H9 (cell line): ENCODE data around the gene KCNG2. TPM values are rescaled to one million over a fixed set of nuclear protein-coding genes. Genes with fewer than 3 reads are reported as not detected.

Experiments used
- DNase-seq: peaks from one replicate; pipeline ENCODE4 v3.0.0-alpha.2; 2017
- H2AFZ ChIP-seq: one replicate; pipeline ENCODE4 v1.6.1; 2013; ENCODE audit warnings: mild to moderate bottlenecking, low read length, control low read depth, moderate library complexity
- H2AK5ac ChIP-seq: 2 replicates; pipeline ENCODE4 v1.6.1; 2013; ENCODE audit warnings: low read length, control low read depth, mixed read lengths; ENCODE audit not compliant: insufficient read length
- H2BK120ac ChIP-seq: one replicate; pipeline ENCODE4 v1.6.1; 2013; ENCODE audit warnings: low read depth, mild to moderate bottlenecking, low read length, control low read depth, inconsistent platforms; ENCODE audit not compliant: poor library complexity, severe bottlenecking
- H2BK12ac ChIP-seq: 2 replicates; pipeline ENCODE4 v1.6.1; 2013; ENCODE audit warnings: low read length, control low read depth, mixed read lengths, low read depth; ENCODE audit not compliant: insufficient read length
- H2BK15ac ChIP-seq: 2 replicates; pipeline ENCODE4 v1.6.1; 2013; ENCODE audit warnings: low read depth, low read length, control low read depth
- H2BK20ac ChIP-seq: one replicate; pipeline ENCODE4 v1.6.1; 2013; ENCODE audit warnings: low read depth, mild to moderate bottlenecking, low read length, control low read depth, inconsistent platforms; ENCODE audit not compliant: poor library complexity, severe bottlenecking
- H2BK5ac ChIP-seq: 2 replicates; pipeline ENCODE4 v1.6.1; 2013; ENCODE audit warnings: low read length, control low read depth, mixed read lengths; ENCODE audit not compliant: insufficient read length
- H3K14ac ChIP-seq: 2 replicates; pipeline ENCODE4 v1.6.1; 2013; ENCODE audit warnings: low read length, control low read depth; ENCODE audit not compliant: insufficient read depth
- H3K18ac ChIP-seq: 2 replicates; pipeline ENCODE4 v1.6.1; 2013; ENCODE audit warnings: low read depth, mild to moderate bottlenecking, mixed read lengths, low read length, control low read depth; ENCODE audit not compliant: insufficient read length
- H3K23ac ChIP-seq: 2 replicates; pipeline ENCODE4 v1.6.1; 2013; ENCODE audit warnings: low read length, control low read depth, mixed read lengths, low read depth; ENCODE audit not compliant: insufficient read length
- H3K23me2 ChIP-seq: 2 replicates; pipeline ENCODE4 v1.6.1; 2013; ENCODE audit warnings: low read depth, mild to moderate bottlenecking, mixed read lengths, low read length, control low read depth; ENCODE audit not compliant: insufficient read length, poor library complexity, severe bottlenecking
- H3K27ac ChIP-seq: 2 replicates; pipeline ENCODE4 v1.5.1; 2013; ENCODE audit warnings: low read length, control low read depth, mixed read lengths, low read depth; ENCODE audit not compliant: insufficient read length
- H3K27me3 ChIP-seq: 2 replicates; pipeline ENCODE4 v1.6.1; 2013; ENCODE audit warnings: low read length, control low read depth, inconsistent platforms; ENCODE audit not compliant: insufficient read depth
- H3K4ac ChIP-seq: 2 replicates; pipeline ENCODE4 v1.6.1; 2013; ENCODE audit warnings: low read depth, mild to moderate bottlenecking, control low read depth, inconsistent platforms, low read length, moderate library complexity
- H3K4me1 ChIP-seq: 2 replicates; pipeline ENCODE4 v1.6.1; 2013; ENCODE audit warnings: low read length, control low read depth, inconsistent platforms; ENCODE audit not compliant: insufficient read depth
- H3K4me2 ChIP-seq: 2 replicates; pipeline ENCODE4 v1.6.1; 2013; ENCODE audit warnings: low read length, control low read depth, mixed read lengths; ENCODE audit not compliant: insufficient read length, insufficient read depth
- H3K56ac ChIP-seq: 2 replicates; pipeline ENCODE4 v1.6.1; 2013; ENCODE audit warnings: low read depth, mild to moderate bottlenecking, mixed read lengths, low read length, control low read depth; ENCODE audit not compliant: insufficient read length
- H3K79me1 ChIP-seq: 2 replicates; pipeline ENCODE4 v1.6.1; 2013; ENCODE audit warnings: low read depth, mild to moderate bottlenecking, moderate library complexity, low read length, control low read depth, inconsistent platforms; ENCODE audit not compliant: insufficient read depth, poor library complexity, severe bottlenecking
- H3K79me2 ChIP-seq: 2 replicates; pipeline ENCODE4 v1.6.1; 2013; ENCODE audit warnings: low read length, control low read depth, inconsistent platforms; ENCODE audit not compliant: insufficient read depth
- H3K9ac ChIP-seq: 2 replicates; pipeline ENCODE4 v1.6.1; 2013; ENCODE audit warnings: low read length, control low read depth, mixed read lengths; ENCODE audit not compliant: insufficient read length; ENCODE audit errors: extremely low read depth
- H3K9me3 ChIP-seq: one replicate; pipeline ENCODE4 v1.6.1; 2013; ENCODE audit warnings: low read depth, low read length, inconsistent platforms; ENCODE audit not compliant: control insufficient read depth
- H3T11ph ChIP-seq: one replicate; pipeline ENCODE4 v1.6.1; 2013; ENCODE audit warnings: mild to moderate bottlenecking, low read length, control low read depth, inconsistent platforms
- H4K20me1 ChIP-seq: one replicate; pipeline ENCODE4 v1.6.1; 2013; ENCODE audit not compliant: control insufficient read depth, insufficient read length, insufficient read depth
- H4K5ac ChIP-seq: 2 replicates; pipeline ENCODE4 v1.6.1; 2013; ENCODE audit warnings: low read depth, mild to moderate bottlenecking, mixed read lengths, low read length, control low read depth; ENCODE audit not compliant: insufficient read length
- H4K8ac ChIP-seq: replicated peaks from 2 replicates; pipeline ENCODE4 v1.6.1; 2013; ENCODE audit warnings: low read length, control low read depth, mixed read lengths, low read depth; ENCODE audit not compliant: insufficient read length
- H4K91ac ChIP-seq: 2 replicates; pipeline ENCODE4 v1.6.1; 2013; ENCODE audit warnings: low read depth, mild to moderate bottlenecking, moderate library complexity, mixed read lengths, low read length, control low read depth; ENCODE audit not compliant: insufficient read length
- H3K27ac Mint-ChIP-seq, 3 experiments: 2 replicates in 2 of 3; 3 replicates in 1 of 3; pipeline ENCODE4 v1.8.0; 2020 to 2021; ENCODE audit warnings: mixed read lengths in 3 of 3, mild to moderate bottlenecking in 1 of 3, moderate library complexity in 1 of 3
- H3K27me3 Mint-ChIP-seq: 2 replicates; pipeline ENCODE4 v1.8.0; 2021; ENCODE audit warnings: low read depth, mild to moderate bottlenecking, moderate library complexity, mixed read lengths
- H3K36me3 Mint-ChIP-seq, 3 experiments: 2 replicates in 2 of 3; 3 replicates in 1 of 3; pipeline ENCODE4 v1.8.0; 2020 to 2021; ENCODE audit warnings: low read depth in 3 of 3, mixed read lengths in 3 of 3; ENCODE audit not compliant: insufficient read depth in 1 of 3
- H3K4me1 Mint-ChIP-seq, 2 experiments: 2 replicates each; pipeline ENCODE4 v1.8.0; 2020; ENCODE audit warnings: mixed read lengths in 2 of 2
- H3K4me3 Mint-ChIP-seq, 2 experiments: 2 replicates in 1 of 2; 3 replicates in 1 of 2; pipeline ENCODE4 v1.8.0; 2020 to 2021; ENCODE audit warnings: mild to moderate bottlenecking in 2 of 2, mixed read lengths in 2 of 2, moderate library complexity in 1 of 2
- H3K9me3 Mint-ChIP-seq, 2 experiments: 2 replicates in 1 of 2; 3 replicates in 1 of 2; pipeline ENCODE4 v1.8.0; 2020; ENCODE audit warnings: mild to moderate bottlenecking in 2 of 2, mixed read lengths in 2 of 2, moderate library complexity in 1 of 2
- WGBS: extraction: QIAGEN DNeasy Blood & Tissue Kit; methylation state at CpG from one replicate; pipeline ENCODE4 v1.1.7; 2013; ENCODE audit warnings: missing lambda C conversion rate, low lambda C conversion rate, mixed read lengths; ENCODE audit not compliant: insufficient read length; ENCODE audit errors: extremely low coverage; 5-methylcytosine and 5-hydroxymethylcytosine counted together
- total RNA-seq: library from RNA; stranded (reverse); gene quantifications from 2 replicates; pipeline ENCODE4 v1.2.1, GENCODE V29; 2021
- TF ChIP-seq, protein P1 (sequence below): fragments of 200-600 bp; sonication (generic); conservative IDR thresholded peaks from 3 replicates; pipeline ENCODE4 v1.8.0; 2021; ENCODE audit warnings: antibody characterized with exemption, mild to moderate bottlenecking

KCNG2 gene
- total RNA-seq, 1 experiment from 2014 or later, result 0.15 TPM

DNA sequence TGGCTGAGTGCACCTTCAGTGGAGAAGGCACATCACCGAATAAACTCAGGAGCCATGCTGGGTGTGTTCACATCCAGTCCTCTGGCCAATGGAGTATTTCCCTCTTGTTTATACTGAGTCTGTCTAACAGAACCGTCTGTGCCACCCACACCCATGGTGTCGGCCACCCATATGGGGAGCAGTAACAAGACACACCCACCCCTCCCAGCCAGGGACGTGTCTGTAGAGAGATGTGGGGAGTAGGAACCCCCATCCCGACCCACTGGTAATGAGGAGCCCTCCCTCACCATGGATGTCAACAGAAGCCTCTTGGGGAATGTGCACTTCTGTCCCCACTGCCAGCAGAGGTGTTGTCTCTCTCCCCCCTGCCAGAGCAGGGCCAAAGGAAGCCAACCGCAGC lies 37.1 kb downstream of the KCNG2 start:
- no peak overlapping the region for H2AFZ ChIP-seq
- H2AK5ac ChIP-seq, result no peak overlapping the region
- no peak overlapping the region for H4K91ac ChIP-seq
- H2BK15ac ChIP-seq, result no peak overlapping the region
- H3K9me3 Mint-ChIP-seq, result peaks cover 0 to 6% of the 10 kb centered on the region in 2 experiments; a peak in 2 of 5 replicates
- no peak overlapping the region for H4K8ac ChIP-seq
- DNase-seq, result no peak
- H4K20me1 ChIP-seq, result no peaks in the 10 kb centered on the region
- H3K79me1 ChIP-seq, result no peaks in the 10 kb centered on the region
- H3K4ac ChIP-seq, result no peak overlapping the region
- H3K4me2 ChIP-seq, result no peak overlapping the region
- H3K56ac ChIP-seq, result no peak overlapping the region
- no peaks in the 10 kb centered on the region for H3K79me2 ChIP-seq
- no peaks in the 10 kb centered on the region for H3K9me3 ChIP-seq
- no peaks in the 10 kb centered on the region; a peak in 1 of 7 replicates for H3K36me3 Mint-ChIP-seq
- H2BK20ac ChIP-seq, result no peak overlapping the region
- no peak overlapping the region for H2BK12ac ChIP-seq
- no peak overlapping the region for H4K5ac ChIP-seq
- H2BK120ac ChIP-seq, result no peak overlapping the region
- H3K14ac ChIP-seq, result no peak overlapping the region
- no peak overlapping the region for H2BK5ac ChIP-seq
- TF ChIP-seq, protein P1, sequence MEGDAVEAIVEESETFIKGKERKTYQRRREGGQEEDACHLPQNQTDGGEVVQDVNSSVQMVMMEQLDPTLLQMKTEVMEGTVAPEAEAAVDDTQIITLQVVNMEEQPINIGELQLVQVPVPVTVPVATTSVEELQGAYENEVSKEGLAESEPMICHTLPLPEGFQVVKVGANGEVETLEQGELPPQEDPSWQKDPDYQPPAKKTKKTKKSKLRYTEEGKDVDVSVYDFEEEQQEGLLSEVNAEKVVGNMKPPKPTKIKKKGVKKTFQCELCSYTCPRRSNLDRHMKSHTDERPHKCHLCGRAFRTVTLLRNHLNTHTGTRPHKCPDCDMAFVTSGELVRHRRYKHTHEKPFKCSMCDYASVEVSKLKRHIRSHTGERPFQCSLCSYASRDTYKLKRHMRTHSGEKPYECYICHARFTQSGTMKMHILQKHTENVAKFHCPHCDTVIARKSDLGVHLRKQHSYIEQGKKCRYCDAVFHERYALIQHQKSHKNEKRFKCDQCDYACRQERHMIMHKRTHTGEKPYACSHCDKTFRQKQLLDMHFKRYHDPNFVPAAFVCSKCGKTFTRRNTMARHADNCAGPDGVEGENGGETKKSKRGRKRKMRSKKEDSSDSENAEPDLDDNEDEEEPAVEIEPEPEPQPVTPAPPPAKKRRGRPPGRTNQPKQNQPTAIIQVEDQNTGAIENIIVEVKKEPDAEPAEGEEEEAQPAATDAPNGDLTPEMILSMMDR, result no peak
- H3K4me1 ChIP-seq, result no peaks in the 10 kb centered on the region
- H3K27me3 ChIP-seq, result no peaks in the 10 kb centered on the region
- H3K27me3 Mint-ChIP-seq, result peaks cover 18% of the 10 kb centered on the region
- no peak overlapping the region for H3T11ph ChIP-seq
- WGBS, result no CpG with 5 or more reads among the region's 6 CpGs
- no peak overlapping the region for H3K27ac ChIP-seq
- H3K27ac Mint-ChIP-seq, result no peak overlapping the region
- no peak overlapping the region for H3K18ac ChIP-seq
- H3K23ac ChIP-seq, result no peak overlapping the region
- H3K9ac ChIP-seq, result no peak overlapping the region
- H3K23me2 ChIP-seq, result no peaks in the 10 kb centered on the region
- H3K4me1 Mint-ChIP-seq, result no peaks in the 10 kb centered on the region
- no peak overlapping the region for H3K4me3 Mint-ChIP-seq
